Fibroblast of skin of right quadriceps (primary cell): Measurements from ENCODE around the gene DTX2.
A peak's percentile ranks its signal among the peaks of the same experiment; 100 is the strongest.
"Not testable (repeated sequence)": the region's sequence is repeated elsewhere in the genome, so short reads cannot be mapped to it uniquely, and the experiment has no call there.

Experiments
- DNase-seq: peaks from one replicate; pipeline ENCODE4 v3.0.0-alpha.2; 2013

DTX2 gene

GRCh38 chr7:76513817-76514799 is 52.6 kb downstream of the DTX2 start:
- DNase-seq: no peak

- no peak for DNase-seq
Measured at GRCh38 chr7:76514926-76515771, 53.6 kb downstream of the DTX2 start.

- no peak for DNase-seq
Measured at GRCh38 chr7:76515999-76516443, 54.5 kb downstream of the DTX2 start.

- not testable (repeated sequence) for DNase-seq
Measured at GRCh38 chr7:76516932-76517331, 55.4 kb downstream of the DTX2 start.

GRCh38 chr7:76526183-76526582 is 64.7 kb downstream of the DTX2 start:
- not testable (repeated sequence) for DNase-seq

GRCh38 chr7:76531643-76532042 is 70.1 kb downstream of the DTX2 start:
- not testable (repeated sequence) for DNase-seq

GRCh38 chr7:76543197-76543596 is 81.7 kb downstream of the DTX2 start, which contains the start of gene SPDYE16:
TSS of gene SPDYE16 (minus strand) at chr7:76543297. CDS start at chr7:76541459, 1,838 bp downstream.
- not testable (repeated sequence) for DNase-seq

- peak; percentile 86 for DNase-seq
Measured at GRCh38 chr7:76549025-76549854, 87.7 kb downstream of the DTX2 start.

GRCh38 chr7:76549855-76550248 is 88.3 kb downstream of the DTX2 start:
- not testable (repeated sequence) for DNase-seq

- DNase-seq: not testable (repeated sequence)
Measured at GRCh38 chr7:76551992-76552391, 90.5 kb downstream of the DTX2 start.
